NCI-H146 treated with DMSO at 0.1 percent for 48 hours (cell line): ENCODE results near the gene METTL23.

Experiments
- DNase-seq: peaks from one replicate; lab custom pipeline; 2025; ENCODE audit not compliant: unreplicated experiment; lab: John Stamatoyannopoulos, UW

METTL23 gene

GRCh38 chr17:76755285-76755684, 28.6 kb downstream of the METTL23 start:
- DNase-seq: no peak

- DNase-seq: no peak
Measured at GRCh38 chr17:76757256-76757655, 30.6 kb downstream of the METTL23 start.

GRCh38 chr17:76758570-76758969, 31.9 kb downstream of the METTL23 start:
- DNase-seq: no peak

- DNase-seq: no peak
Measured at GRCh38 chr17:76772842-76773525, 46.3 kb downstream of the METTL23 start.

GRCh38 chr17:76775021-76775600, 48.5 kb downstream of the METTL23 start:
- DNase-seq: no peak

GRCh38 chr17:76781056-76781982, 54.7 kb downstream of the METTL23 start:
- DNase-seq: no peak

GRCh38 chr17:76783146-76783545, 56.5 kb downstream of the METTL23 start:
- no peak for DNase-seq
